NCI-H1436 (cell line): ENCODE data around the gene SPPL2C.
"Not testable (repeated sequence)": the region's sequence is repeated elsewhere in the genome, so short reads cannot be mapped to it uniquely, and the experiment has no call there.

Source experiments
- DNase-seq: peaks from one replicate; lab custom pipeline; 2025; lab: John Stamatoyannopoulos, UW

Gene SPPL2C

GRCh38 chr17:45850468-45850867, 5.8 kb downstream of the SPPL2C start:
- DNase-seq, result no peak

GRCh38 chr17:45851022-45851421, 6.3 kb downstream of the SPPL2C start:
- DNase-seq, result no peak

GRCh38 chr17:45851464-45851863, 6.8 kb downstream of the SPPL2C start:
- no peak for DNase-seq

GRCh38 chr17:45851873-45852272, 7.2 kb downstream of the SPPL2C start:
- no peak for DNase-seq

GRCh38 chr17:45852535-45853297, 8.0 kb downstream of the SPPL2C start:
- peak; percentile 82 for DNase-seq

GRCh38 chr17:45854209-45854608, 9.5 kb downstream of the SPPL2C start:
- no peak for DNase-seq

- DNase-seq, result no peak
Observed at GRCh38 chr17:45855691-45856336, 11.1 kb downstream of the SPPL2C start.

- DNase-seq, result no peak
Observed at GRCh38 chr17:45857977-45858708, 13.5 kb downstream of the SPPL2C start.

- DNase-seq, result no peak
Observed at GRCh38 chr17:45861165-45861564, 16.5 kb downstream of the SPPL2C start.

GRCh38 chr17:45862127-45862526, 17.4 kb downstream of the SPPL2C start:
- not testable (repeated sequence) for DNase-seq

GRCh38 chr17:45863857-45864654, 19.4 kb downstream of the SPPL2C start:
- no peak for DNase-seq

- DNase-seq, result no peak
Observed at GRCh38 chr17:45867171-45867570, 22.5 kb downstream of the SPPL2C start.

- peak; percentile 38 for DNase-seq
Observed at GRCh38 chr17:45867702-45868101, 23.0 kb downstream of the SPPL2C start.

GRCh38 chr17:45868276-45868675, 23.6 kb downstream of the SPPL2C start:
- DNase-seq, result no peak

GRCh38 chr17:45869676-45870341, 25.1 kb downstream of the SPPL2C start:
- no peak for DNase-seq

- no peak for DNase-seq
Observed at GRCh38 chr17:45870342-45870974, 25.8 kb downstream of the SPPL2C start.

- DNase-seq, result no peak
Observed at GRCh38 chr17:45871718-45872117, 27.0 kb downstream of the SPPL2C start.

GRCh38 chr17:45873728-45874127, 29.0 kb downstream of the SPPL2C start:
- DNase-seq, result no peak

- DNase-seq, result no peak
Observed at GRCh38 chr17:45874151-45874550, 29.5 kb downstream of the SPPL2C start.

GRCh38 chr17:45876539-45876938, 31.9 kb downstream of the SPPL2C start:
- no peak for DNase-seq

- DNase-seq, result no peak
Observed at GRCh38 chr17:45877467-45877866, 32.8 kb downstream of the SPPL2C start.
